HG03571 (cell line): Measurements from ENCODE around the gene LGALS13.

Source experiments
- ATAC-seq: cut with Tn5 transposase; IDR thresholded peaks from one replicate; pipeline ENCODE4 v1.9.1; 2021; ENCODE audit not compliant: unreplicated experiment

Gene LGALS13

GRCh38 chr19:39602224-39602623 is at the start of gene LGALS13:
TSS of gene LGALS13 (plus strand) at chr19:39602524. CDS start at chr19:39602569, 45 bp downstream.
- ATAC-seq = no peak

GRCh38 chr19:39553082-39553652 is 49.2 kb upstream of the LGALS13 start:
- no peak for ATAC-seq

- no peak for ATAC-seq
Measured at GRCh38 chr19:39554701-39555311, 47.5 kb upstream of the LGALS13 start.

- no peak for ATAC-seq
Measured at GRCh38 chr19:39555883-39556282, 46.4 kb upstream of the LGALS13 start.

GRCh38 chr19:39557811-39558623 is 44.3 kb upstream of the LGALS13 start:
- no peak for ATAC-seq

GRCh38 chr19:39558624-39559117 is 43.7 kb upstream of the LGALS13 start:
- no peak for ATAC-seq

GRCh38 chr19:39563408-39563807 is 38.9 kb upstream of the LGALS13 start:
- no peak for ATAC-seq

GRCh38 chr19:39566064-39566463 is 36.3 kb upstream of the LGALS13 start:
- ATAC-seq = no peak

GRCh38 chr19:39568604-39569003 is 33.7 kb upstream of the LGALS13 start:
- ATAC-seq = no peak

GRCh38 chr19:39582442-39582841 is 19.9 kb upstream of the LGALS13 start:
- no peak for ATAC-seq

- no peak for ATAC-seq
Measured at GRCh38 chr19:39582891-39583625, 19.3 kb upstream of the LGALS13 start.

- ATAC-seq = no peak
Measured at GRCh38 chr19:39587496-39587895, 14.8 kb upstream of the LGALS13 start.

GRCh38 chr19:39588066-39588465 is 14.3 kb upstream of the LGALS13 start:
- no peak for ATAC-seq

GRCh38 chr19:39590265-39590664 is 12.1 kb upstream of the LGALS13 start:
- ATAC-seq = no peak

- no peak for ATAC-seq
Measured at GRCh38 chr19:39592381-39592780, 9.9 kb upstream of the LGALS13 start.

- no peak for ATAC-seq
Measured at GRCh38 chr19:39595950-39596349, 6.4 kb upstream of the LGALS13 start.

- no peak for ATAC-seq
Measured at GRCh38 chr19:39596911-39597310, 5.4 kb upstream of the LGALS13 start.

- ATAC-seq = no peak
Measured at GRCh38 chr19:39599116-39599515, 3.2 kb upstream of the LGALS13 start.

- no peak for ATAC-seq
Measured at GRCh38 chr19:39603825-39604224, 1.5 kb downstream of the LGALS13 start.

GRCh38 chr19:39607021-39607420 is 4.7 kb downstream of the LGALS13 start:
- no peak for ATAC-seq

GRCh38 chr19:39607561-39607960 is 5.2 kb downstream of the LGALS13 start:
- ATAC-seq = no peak
